Measurements from ENCODE around the gene PRKCZ. TPM values are rescaled to one million over a fixed set of nuclear protein-coding genes. Genes with fewer than 3 reads are reported as not detected.
A peak's percentile ranks its signal among the peaks of the same experiment; 100 is the strongest.

The PRKCZ gene
- 10 to 100 TPM; 12.5 to 17.3 (median 16.4) TPM for total RNA-seq
- 10 to 100 TPM; 16.7 to 20.7 TPM for polyA plus RNA-seq
- long read RNA-seq, donor 1, transcript PRKCZ-201 (18 exons, 2,326 nt) = major isoform, 30 of 37 reads
- long read RNA-seq, donor 1, partial matches to known transcripts = 4 of 37 reads
- long read RNA-seq, donor 1, other reads (novel, unspliced or antisense) = 3 of 37 reads
- long read RNA-seq, donor 2, partial matches to known transcripts = 2 of 7 reads
- long read RNA-seq, donor 2, other reads (novel, unspliced or antisense) = 3 of 7 reads
- long read RNA-seq, donor 3, transcript PRKCZ-201 (18 exons, 2,326 nt) = major isoform, 38 of 48 reads
- long read RNA-seq, donor 3, partial matches to known transcripts = 5 of 48 reads
- long read RNA-seq, donor 3, other reads (novel, unspliced or antisense) = 5 of 48 reads

- intact Hi-C loops (cut with DNase I) = loop anchor here in 7 of 10 donors (5.0 kb wide), 2 partner anchors 93 to 108 kb away; no protein-coding TSS in a partner anchor
- Histone ChIP-seq H3K27ac (peak within 1 kb of the TSS in 5 of 12 donors; percentile 13 to 73 (median 47)), H3K36me3 (no peaks in the 10 kb centered on the region), H3K9me3 (no peaks in the 10 kb centered on the region), H3K27me3 (peaks cover 11 to 64% (median 41%) of the 10 kb centered on the region in 9 donors), H3K4me3 (peak within 1 kb of the TSS; percentile 22 to 83 (median 58)), H3K4me1 (peaks cover 0 to 40% (median 19%) of the 10 kb centered on the region in 12 donors)
- DNase-seq = peak; percentile 75 to 93 (median 88)
- 2 to 15% (median 5%) methylated on average over 17 to 83 of the region's 83 CpGs for WGBS, 4 donors
- TF ChIP-seq CTCF (IDR thresholded peaks at IDR 0.05) = no peak
- TF ChIP-seq POLR2A (IDR thresholded peaks at IDR 0.05) = peak in 1 of 2 donors; percentile 42
- ATAC-seq = peak; percentile 67 to 92 (median 86)
Observed at GRCh38 chr1:2049718-2050431, at the start of gene PRKCZ. PRKCZ (plus strand) TSS chr1:2050411; CDS start chr1:2050631, 220 bp downstream.

GRCh38 chr1:2000432-2000831 is 49.8 kb upstream of the PRKCZ start:
- H3K4me3 ChIP-seq = no peak overlapping the region
- peaks cover 3 to 51% (median 31%) of the 10 kb centered on the region in 9 donors for H3K27me3 ChIP-seq
- no peaks in the 10 kb centered on the region for H3K9me3 ChIP-seq
- DNase-seq (no peak), ATAC-seq (no peak)
- intact Hi-C loops (cut with DNase I) = no loop called here
- no peaks in the 10 kb centered on the region for H3K36me3 ChIP-seq
- TF ChIP-seq POLR2A (IDR thresholded peaks at IDR 0.05) = no peak
- no peak for TF ChIP-seq CTCF (IDR thresholded peaks at IDR 0.05)
- WGBS, 4 donors = 85 to 89% (median 88%) methylated on average over 7 of the region's 7 CpGs
- H3K27ac ChIP-seq = no peak overlapping the region
- peaks cover 0 to 13% (median 0%) of the 10 kb centered on the region in 12 donors for H3K4me1 ChIP-seq

- DNase-seq (no peak), ATAC-seq (no peak)
- intact Hi-C loops (cut with DNase I) = no loop called here
- H3K9me3 ChIP-seq = no peaks in the 10 kb centered on the region
- H3K4me1 ChIP-seq = peaks cover 0 to 11% (median 0%) of the 10 kb centered on the region in 12 donors
- H3K27ac ChIP-seq = no peak overlapping the region
- H3K36me3 ChIP-seq = no peaks in the 10 kb centered on the region
- TF ChIP-seq CTCF (IDR thresholded peaks at IDR 0.05) (no peak), POLR2A (IDR thresholded peaks at IDR 0.05) (no peak)
- peaks cover 3 to 52% (median 31%) of the 10 kb centered on the region in 9 donors for H3K27me3 ChIP-seq
- H3K4me3 ChIP-seq = no peak overlapping the region
- 87 to 93% (median 90%) methylated on average over 9 of the region's 9 CpGs for WGBS, 4 donors
Observed at GRCh38 chr1:2000850-2001249, 49.4 kb upstream of the PRKCZ start.

Measured in heart left ventricle (tissue), 16 donors.